HFFc6 (cell line): ENCODE data around the gene ZRSR2. TPM values are rescaled to one million over a fixed set of nuclear protein-coding genes. Genes with fewer than 3 reads are reported as not detected.
"Not testable (repeated sequence)": the region's sequence is repeated elsewhere in the genome, so short reads cannot be mapped to it uniquely, and the experiment has no call there.

Experiments
- DNase-seq: peaks from one replicate; pipeline ENCODE4 v3.0.0-alpha.2; 2018
- H3K27ac Mint-ChIP-seq: 2 replicates; pipeline ENCODE4 v1.8.0; 2020; ENCODE audit warnings: mild to moderate bottlenecking, mixed read lengths
- H3K27me3 Mint-ChIP-seq: 2 replicates; pipeline ENCODE4 v1.8.0; 2021; ENCODE audit warnings: mild to moderate bottlenecking, moderate library complexity, mixed read lengths; ENCODE audit not compliant: insufficient read depth
- H3K36me3 Mint-ChIP-seq: 2 replicates; pipeline ENCODE4 v1.8.0; 2021; ENCODE audit warnings: low read depth, mixed read lengths
- H3K4me1 Mint-ChIP-seq: 2 replicates; pipeline ENCODE4 v1.8.0; 2020; ENCODE audit warnings: low read depth, mixed read lengths
- H3K4me3 Mint-ChIP-seq: 2 replicates; pipeline ENCODE4 v1.8.0; 2020; ENCODE audit warnings: mild to moderate bottlenecking, moderate library complexity, mixed read lengths
- H3K9me3 Mint-ChIP-seq: 2 replicates; pipeline ENCODE4 v1.8.0; 2020; ENCODE audit warnings: mild to moderate bottlenecking, mixed read lengths
- total RNA-seq, 6 experiments: library from RNA; stranded (reverse); fragmentation: NEBNext Ultra II Directional; extraction: Animal tissue kit (Norgen Biotek cat#: 25700); gene quantifications; 2 replicates in 1 of 6; 3 replicates in 5 of 6; pipeline ENCODE4 v1.2.3, GENCODE V29; 2021
- TF ChIP-seq, protein P1 (sequence below): fragments of 200-600 bp; sonication (generic); IDR thresholded peaks from 2 replicates; pipeline ENCODE4 v1.5.0; 2021; ENCODE audit warnings: antibody characterized with exemption, mild to moderate bottlenecking

Gene ZRSR2
- total RNA-seq, 6 experiments from 2014 or later: 5.1 to 7.0 (median 5.6) TPM

- H3K36me3 Mint-ChIP-seq: no peaks in the 10 kb centered on the region
- no peaks in the 10 kb centered on the region for H3K9me3 Mint-ChIP-seq
- no peak overlapping the region for H3K27ac Mint-ChIP-seq
- H3K27me3 Mint-ChIP-seq: no peaks in the 10 kb centered on the region
- TF ChIP-seq, protein P1, sequence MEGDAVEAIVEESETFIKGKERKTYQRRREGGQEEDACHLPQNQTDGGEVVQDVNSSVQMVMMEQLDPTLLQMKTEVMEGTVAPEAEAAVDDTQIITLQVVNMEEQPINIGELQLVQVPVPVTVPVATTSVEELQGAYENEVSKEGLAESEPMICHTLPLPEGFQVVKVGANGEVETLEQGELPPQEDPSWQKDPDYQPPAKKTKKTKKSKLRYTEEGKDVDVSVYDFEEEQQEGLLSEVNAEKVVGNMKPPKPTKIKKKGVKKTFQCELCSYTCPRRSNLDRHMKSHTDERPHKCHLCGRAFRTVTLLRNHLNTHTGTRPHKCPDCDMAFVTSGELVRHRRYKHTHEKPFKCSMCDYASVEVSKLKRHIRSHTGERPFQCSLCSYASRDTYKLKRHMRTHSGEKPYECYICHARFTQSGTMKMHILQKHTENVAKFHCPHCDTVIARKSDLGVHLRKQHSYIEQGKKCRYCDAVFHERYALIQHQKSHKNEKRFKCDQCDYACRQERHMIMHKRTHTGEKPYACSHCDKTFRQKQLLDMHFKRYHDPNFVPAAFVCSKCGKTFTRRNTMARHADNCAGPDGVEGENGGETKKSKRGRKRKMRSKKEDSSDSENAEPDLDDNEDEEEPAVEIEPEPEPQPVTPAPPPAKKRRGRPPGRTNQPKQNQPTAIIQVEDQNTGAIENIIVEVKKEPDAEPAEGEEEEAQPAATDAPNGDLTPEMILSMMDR: no peak
- DNase-seq: no peak
- no peak overlapping the region for H3K4me3 Mint-ChIP-seq
- H3K4me1 Mint-ChIP-seq: no peaks in the 10 kb centered on the region
Observed at GRCh38 chrX:15829217-15829616, 38.9 kb downstream of the ZRSR2 start.

GRCh38 chrX:15831347-15831746 lies 41.1 kb downstream of the ZRSR2 start:
- not testable (repeated sequence) for H3K36me3 Mint-ChIP-seq, H3K9me3 Mint-ChIP-seq, H3K27me3 Mint-ChIP-seq, DNase-seq, H3K4me3 Mint-ChIP-seq
- H3K4me1 Mint-ChIP-seq: peaks cover 12% of the 10 kb centered on the region
- H3K27ac Mint-ChIP-seq: peak overlapping the region; percentile 31; the same call in 1 of the 2 replicates

- Mint-ChIP-seq H3K4me1 (peaks cover 12% of the 10 kb centered on the region), H3K36me3 (no peaks in the 10 kb centered on the region), H3K27ac (peak overlapping the region; percentile 18; the same call in 1 of the 2 replicates), H3K4me3 (no peak overlapping the region), H3K9me3 (no peaks in the 10 kb centered on the region), H3K27me3 (no peaks in the 10 kb centered on the region)
- no peak for DNase-seq
- TF ChIP-seq, protein P1: no peak
Observed at GRCh38 chrX:15834053-15834452, 43.8 kb downstream of the ZRSR2 start.

- no peaks in the 10 kb centered on the region for H3K27me3 Mint-ChIP-seq
- H3K4me3 Mint-ChIP-seq: no peak overlapping the region
Observed at GRCh38 chrX:15834827-15835595, 44.7 kb downstream of the ZRSR2 start.

DNA sequence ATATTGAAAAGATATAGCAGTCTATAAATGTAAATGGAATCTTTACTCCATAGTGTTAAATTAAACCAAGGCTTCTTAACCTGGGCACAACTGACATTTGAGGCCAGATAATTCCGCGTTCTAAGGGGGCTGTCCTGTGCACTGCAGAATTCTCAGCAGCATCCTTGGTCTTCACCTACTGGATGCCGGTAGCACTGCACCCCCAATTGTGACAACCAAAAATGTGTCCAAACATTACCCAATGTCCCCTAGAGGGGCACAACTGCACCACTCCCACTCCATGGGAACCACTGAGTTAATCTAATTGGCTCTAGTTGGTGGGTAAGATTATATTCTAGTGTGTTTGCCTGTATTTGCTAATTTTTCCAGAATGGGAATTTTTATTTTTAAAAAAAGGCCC lies 47.7 kb downstream of the ZRSR2 start:
- TF ChIP-seq, protein P1: peak; percentile 47
- Mint-ChIP-seq H3K9me3 (no peaks in the 10 kb centered on the region), H3K27me3 (no peaks in the 10 kb centered on the region), H3K4me3 (no peak overlapping the region), H3K36me3 (no peaks in the 10 kb centered on the region), H3K27ac (no peak overlapping the region), H3K4me1 (peaks cover 12% of the 10 kb centered on the region)
- no peak for DNase-seq

More at GRCh38 chrX:15834827-15835595, 44.7 kb downstream of the ZRSR2 start:
- TF ChIP-seq, protein P1: no peak
- no peak overlapping the region for H3K27ac Mint-ChIP-seq
- DNase-seq: no peak
- peaks cover 12% of the 10 kb centered on the region for H3K4me1 Mint-ChIP-seq
- H3K36me3 Mint-ChIP-seq: no peaks in the 10 kb centered on the region
- H3K9me3 Mint-ChIP-seq: no peaks in the 10 kb centered on the region

DNA sequence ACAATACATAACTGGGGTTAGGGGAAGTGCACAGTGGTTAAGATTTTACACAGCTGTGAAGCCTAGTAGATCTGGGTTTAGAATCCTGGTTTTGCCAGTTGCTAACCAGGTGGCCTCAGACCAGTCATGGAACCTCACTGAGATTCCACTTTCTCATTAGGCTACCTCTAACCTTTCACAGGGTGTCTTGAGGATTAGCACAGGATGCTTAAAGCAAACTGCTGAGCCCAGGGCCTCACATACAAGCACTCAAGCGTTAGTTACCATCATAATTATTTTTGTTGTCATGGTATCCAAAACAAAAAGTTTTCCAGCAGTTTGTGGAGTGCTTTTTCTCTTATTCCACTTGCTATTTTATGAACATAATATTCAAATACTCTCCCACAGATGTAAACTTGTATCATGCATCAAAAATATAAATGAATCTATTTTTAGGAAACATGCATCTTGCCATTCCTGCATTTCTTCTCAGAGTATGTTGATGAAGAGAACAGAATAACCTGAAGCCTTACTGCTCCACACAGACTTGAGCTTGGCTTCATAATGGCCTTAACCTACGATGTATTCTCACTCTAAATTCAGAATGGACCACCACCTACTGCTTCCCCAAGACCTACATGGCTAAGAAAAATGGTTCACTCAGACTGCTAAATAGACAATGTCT lies 51.7 kb downstream of the ZRSR2 start:
- Mint-ChIP-seq H3K9me3 (no peaks in the 10 kb centered on the region), H3K27ac (no peak overlapping the region), H3K27me3 (no peaks in the 10 kb centered on the region; the same call in 1 of the 2 replicates), H3K36me3 (no peaks in the 10 kb centered on the region), H3K4me1 (no peaks in the 10 kb centered on the region), H3K4me3 (no peak overlapping the region)
- TF ChIP-seq, protein P1: no peak
- DNase-seq: no peak
